SU-DHL-6 (cell line): ENCODE results near the gene STXBP3.

Source experiments
- H2AFZ ChIP-seq: fragments of 200-600 bp; sonication (generic); 2 replicates; pipeline ENCODE4 v1.6.1; 2014; ENCODE audit warnings: low read depth, mild to moderate bottlenecking, moderate library complexity, mixed read lengths, antibody characterized with exemption, low read length; ENCODE audit not compliant: severe bottlenecking
- H3F3A ChIP-seq: fragments of 200-600 bp; shearing (Covaris generic); 2 replicates; pipeline ENCODE4 v1.6.0; 2016; ENCODE audit warnings: antibody characterized with exemption, mild to moderate bottlenecking; ENCODE audit not compliant: insufficient read depth
- H3K27ac ChIP-seq: fragments of 200-600 bp; sonication (generic); 2 replicates; pipeline ENCODE4 v1.5.1; 2016; ENCODE audit warnings: low read depth, mild to moderate bottlenecking, low read length, moderate library complexity, mixed read lengths
- H3K27me3 ChIP-seq: fragments of 200-600 bp; sonication (generic), shearing (Covaris generic); 2 replicates; pipeline ENCODE4 v1.6.0; 2014; ENCODE audit warnings: mild to moderate bottlenecking, low read length
- H3K36me3 ChIP-seq: fragments of 200-600 bp; sonication (generic); 2 replicates; pipeline ENCODE4 v1.6.1; 2014; ENCODE audit warnings: mild to moderate bottlenecking, low read length, mixed read lengths
- H3K4me2 ChIP-seq: fragments of 300-600, 200-600 bp; shearing (Covaris generic), sonication (generic); 2 replicates; pipeline ENCODE4 v1.6.0; 2014; ENCODE audit warnings: low read length, low read depth, mild to moderate bottlenecking; ENCODE audit not compliant: poor library complexity, severe bottlenecking
- H3K4me3 ChIP-seq: fragments of 200-600 bp; sonication (generic); 2 replicates; pipeline ENCODE4 v1.5.1; 2014; ENCODE audit warnings: antibody characterized with exemption, low read length, mild to moderate bottlenecking, mixed read lengths; ENCODE audit not compliant: insufficient read depth, poor library complexity, severe bottlenecking
- H3K79me2 ChIP-seq: fragments of 200-600 bp; sonication (generic); 2 replicates; pipeline ENCODE4 v1.6.1; 2014; ENCODE audit warnings: mild to moderate bottlenecking, low read length, moderate library complexity; ENCODE audit not compliant: insufficient read depth
- H3K9ac ChIP-seq: fragments of 200-600 bp; sonication (generic); 2 replicates; pipeline ENCODE4 v1.7.0; 2014; ENCODE audit warnings: mild to moderate bottlenecking, low read length
- H3K9me2 ChIP-seq: fragments of 200-600 bp; sonication (generic); replicated peaks from 2 replicates; pipeline ENCODE4 v1.6.1; 2014; ENCODE audit warnings: low read length; ENCODE audit not compliant: insufficient read depth
- H3K9me3 ChIP-seq: fragments of 200-600 bp; sonication (generic); 2 replicates; pipeline ENCODE4 v1.6.1; 2014; ENCODE audit warnings: low read length, mixed read lengths; ENCODE audit not compliant: insufficient read depth
- H4K20me1 ChIP-seq: fragments of 200-600 bp; sonication (generic); 2 replicates; pipeline ENCODE4 v1.6.1; 2014; ENCODE audit warnings: low read depth, mild to moderate bottlenecking, antibody characterized with exemption, low read length, moderate library complexity, mixed read lengths
- EZH2phosphoT487 ChIP-seq: fragments of 200-600 bp; sonication (generic), shearing (Covaris generic); conservative IDR thresholded peaks from 2 replicates; pipeline ENCODE4 v1.6.1; 2018; ENCODE audit warnings: mild to moderate bottlenecking, antibody characterized with exemption, low read length, moderate library complexity, mixed read lengths
- TF ChIP-seq, protein P1 (sequence below): fragments of 200-600 bp; sonication (generic); IDR thresholded peaks from one replicate; pipeline ENCODE4 v1.5.1; 2017; ENCODE audit warnings: antibody characterized with exemption, mild to moderate bottlenecking, low read length, moderate library complexity; ENCODE audit not compliant: insufficient read depth, poor library complexity, severe bottlenecking

Gene STXBP3

DNA sequence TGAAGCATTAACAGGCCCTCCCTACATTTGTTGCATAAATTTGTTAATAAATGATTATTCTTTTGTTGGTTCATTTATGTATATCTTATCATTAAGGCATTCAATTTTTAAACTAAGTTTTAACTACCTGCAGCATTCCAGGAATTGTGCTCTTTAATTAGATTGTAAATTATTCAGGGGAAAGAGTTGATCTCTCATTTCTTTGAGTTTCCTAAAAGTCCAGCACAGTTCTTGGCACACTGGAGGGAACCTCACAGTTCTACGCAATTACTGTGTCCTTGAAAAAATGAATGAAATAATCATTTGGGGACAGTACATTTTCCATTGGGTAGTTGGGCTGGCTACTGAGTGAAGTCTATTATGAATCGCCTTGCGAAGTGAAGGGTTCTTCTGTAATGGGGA, 493 bp upstream of the STXBP3 start:
- no peaks in the 10 kb centered on the region for H3K27me3 ChIP-seq
- H3K9me2 ChIP-seq: no peaks in the 10 kb centered on the region
- H3K9ac ChIP-seq: no peak overlapping the region
- H3K79me2 ChIP-seq: peaks cover 19% of the 10 kb centered on the region; the same call in 1 of the 2 replicates
- H4K20me1 ChIP-seq: no peaks in the 10 kb centered on the region
- no peak overlapping the region for H3K27ac ChIP-seq
- H3K4me3 ChIP-seq: no peak overlapping the region
- peaks cover 10% of the 10 kb centered on the region; the same call in 1 of the 2 replicates for H3F3A ChIP-seq
- peak overlapping the region; percentile 30 for H3K4me2 ChIP-seq
- H2AFZ ChIP-seq: peak overlapping the region; percentile 88
- TF ChIP-seq EZH2phosphoT487: no peak
- TF ChIP-seq, protein P1, sequence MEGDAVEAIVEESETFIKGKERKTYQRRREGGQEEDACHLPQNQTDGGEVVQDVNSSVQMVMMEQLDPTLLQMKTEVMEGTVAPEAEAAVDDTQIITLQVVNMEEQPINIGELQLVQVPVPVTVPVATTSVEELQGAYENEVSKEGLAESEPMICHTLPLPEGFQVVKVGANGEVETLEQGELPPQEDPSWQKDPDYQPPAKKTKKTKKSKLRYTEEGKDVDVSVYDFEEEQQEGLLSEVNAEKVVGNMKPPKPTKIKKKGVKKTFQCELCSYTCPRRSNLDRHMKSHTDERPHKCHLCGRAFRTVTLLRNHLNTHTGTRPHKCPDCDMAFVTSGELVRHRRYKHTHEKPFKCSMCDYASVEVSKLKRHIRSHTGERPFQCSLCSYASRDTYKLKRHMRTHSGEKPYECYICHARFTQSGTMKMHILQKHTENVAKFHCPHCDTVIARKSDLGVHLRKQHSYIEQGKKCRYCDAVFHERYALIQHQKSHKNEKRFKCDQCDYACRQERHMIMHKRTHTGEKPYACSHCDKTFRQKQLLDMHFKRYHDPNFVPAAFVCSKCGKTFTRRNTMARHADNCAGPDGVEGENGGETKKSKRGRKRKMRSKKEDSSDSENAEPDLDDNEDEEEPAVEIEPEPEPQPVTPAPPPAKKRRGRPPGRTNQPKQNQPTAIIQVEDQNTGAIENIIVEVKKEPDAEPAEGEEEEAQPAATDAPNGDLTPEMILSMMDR: no peak
- H3K9me3 ChIP-seq: no peaks in the 10 kb centered on the region
- no peaks in the 10 kb centered on the region for H3K36me3 ChIP-seq

DNA sequence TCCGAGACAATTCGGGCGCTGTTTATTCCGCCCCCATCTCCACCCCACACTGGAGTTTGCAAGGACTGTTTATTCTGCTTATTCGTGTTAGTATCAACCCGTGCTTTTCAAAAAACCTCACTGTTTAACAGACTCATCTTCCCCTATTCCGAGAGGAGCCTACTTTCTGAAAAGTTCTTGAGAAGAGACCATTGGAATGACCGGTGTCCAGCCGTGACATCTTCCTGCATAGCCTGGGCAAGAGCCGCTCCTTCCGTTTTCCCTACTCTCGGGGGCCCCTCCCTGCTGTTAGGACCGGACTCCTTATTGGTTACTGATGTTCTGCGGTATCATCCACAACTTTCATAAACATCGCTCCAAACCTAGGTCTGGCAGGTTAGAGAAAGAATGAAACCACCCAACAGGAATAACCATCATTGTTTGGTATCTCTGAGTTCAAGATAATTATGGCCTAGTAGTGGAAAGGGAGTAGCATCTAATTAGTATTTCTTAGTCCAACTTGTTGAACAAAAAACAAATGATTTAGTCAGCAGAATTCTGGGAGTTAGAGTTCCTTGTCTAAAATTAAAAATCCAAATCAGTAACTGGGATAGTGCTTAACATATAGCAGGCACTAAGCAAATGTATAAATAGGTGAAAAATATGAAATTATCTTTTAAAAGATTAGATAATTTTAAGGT, 837 bp downstream of the STXBP3 start:
- Histone ChIP-seq H3K9ac (peak overlapping the region; percentile 76), H4K20me1 (no peaks in the 10 kb centered on the region), H3K27me3 (no peaks in the 10 kb centered on the region), H3K36me3 (0 out of 2 replicates have a peak, but pooled peaks cover 5% of the 10 kb centered on the region), H3K9me2 (no peaks in the 10 kb centered on the region), H3K79me2 (peaks cover 20% of the 10 kb centered on the region), H3K27ac (peak overlapping the region; percentile 45), H3K4me2 (peak overlapping the region; percentile 71), H2AFZ (peak overlapping the region; percentile 69), H3K4me3 (peak overlapping the region; percentile 78), H3F3A (peaks cover 10% of the 10 kb centered on the region; the same call in 1 of the 2 replicates), H3K9me3 (no peaks in the 10 kb centered on the region)
- TF ChIP-seq, protein P1: no peak
- TF ChIP-seq EZH2phosphoT487: no peak

DNA sequence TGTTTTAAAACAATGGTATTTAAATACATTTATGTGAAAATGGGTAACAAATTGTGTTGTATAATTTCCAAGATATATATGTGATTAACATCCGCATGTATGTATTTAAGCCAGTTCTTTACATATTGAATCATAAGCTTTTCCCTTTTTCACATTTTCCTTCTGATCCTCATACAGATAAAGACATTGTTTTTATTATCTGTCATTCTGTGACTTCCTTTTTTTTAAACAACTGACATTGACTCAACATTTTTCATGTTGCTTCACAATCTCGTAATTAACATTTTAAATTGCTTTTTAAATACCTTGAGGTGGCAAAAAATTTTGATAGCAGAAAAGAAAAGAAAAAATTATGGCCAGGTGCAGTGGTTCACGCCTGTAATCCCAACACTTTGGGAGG, 1.4 kb downstream of the STXBP3 start:
- peaks cover 11% of the 10 kb centered on the region; the same call in 1 of the 2 replicates for H3K36me3 ChIP-seq
- H3K27ac ChIP-seq: no peak overlapping the region
- H3K9me3 ChIP-seq: no peaks in the 10 kb centered on the region
- TF ChIP-seq EZH2phosphoT487: no peak
- TF ChIP-seq, protein P1: no peak
- H4K20me1 ChIP-seq: no peaks in the 10 kb centered on the region
- H3F3A ChIP-seq: peaks cover 10% of the 10 kb centered on the region; the same call in 1 of the 2 replicates
- 0 out of 2 replicates have a peak overlapping the region, but pooled peaks have one; percentile 76 for H3K9ac ChIP-seq
- H3K79me2 ChIP-seq: peaks cover 24% of the 10 kb centered on the region
- H3K4me3 ChIP-seq: no peak overlapping the region
- peak overlapping the region; percentile 71 for H3K4me2 ChIP-seq
- no peak overlapping the region for H2AFZ ChIP-seq
- no peaks in the 10 kb centered on the region for H3K9me2 ChIP-seq
- H3K27me3 ChIP-seq: no peaks in the 10 kb centered on the region
